HEK293T (cell line): Measurements from ENCODE around the gene BTG2.
"Not testable (repeated sequence)": the region's sequence is repeated elsewhere in the genome, so short reads cannot be mapped to it uniquely, and the experiment has no call there.

Experiments used
- CTCF ChIA-PET: fragments of 350-600 bp; formaldehyde crosslinking; extraction: SDS; loops from one replicate; lab custom pipeline; 2021; ENCODE audit warnings: antibody characterized with exemption, inconsistent platforms; lab: Yijun Ruan, JAX
- POLR2A ChIA-PET: fragments of 350-600 bp; formaldehyde crosslinking; extraction: SDS; loops from one replicate; lab custom pipeline; 2020; ENCODE audit warnings: antibody characterized with exemption, inconsistent platforms; lab: Yijun Ruan, JAX
- DNase-seq: peaks from one replicate; pipeline ENCODE4 v3.0.0; 2012; ENCODE audit warnings: mixed read lengths; ENCODE audit errors: extremely low spot score
- ARNT ChIP-seq: fragments of 450-650 bp; IDR thresholded peaks from 2 replicates; pipeline ENCODE4 v1.6.1; 2017; ENCODE audit warnings: mild to moderate bottlenecking
- BHLHE40 ChIP-seq: fragments of 450-650 bp; IDR thresholded peaks from 2 replicates; pipeline ENCODE4 v1.6.1; 2016; ENCODE audit warnings: mild to moderate bottlenecking, moderate library complexity, borderline replicate concordance
- CTBP1 ChIP-seq: fragments of 450-650 bp; IDR thresholded peaks from 2 replicates; pipeline ENCODE4 v1.6.1; 2016; ENCODE audit warnings: borderline replicate concordance
- ELF4 ChIP-seq: fragments of 450-650 bp; IDR thresholded peaks from 2 replicates; pipeline ENCODE4 v1.6.1; 2017; ENCODE audit warnings: antibody characterized with exemption
- FOXA1 ChIP-seq: fragments of 450-650 bp; IDR thresholded peaks from 2 replicates; pipeline ENCODE4 v1.6.1; 2016; ENCODE audit warnings: mild to moderate bottlenecking
- FOXK2 ChIP-seq: fragments of 450-650 bp; IDR thresholded peaks from 2 replicates; pipeline ENCODE4 v1.6.1; 2016; ENCODE audit warnings: mild to moderate bottlenecking
- FOXM1 ChIP-seq: fragments of 450-650 bp; IDR thresholded peaks from 2 replicates; pipeline ENCODE4 v1.6.1; 2017; ENCODE audit warnings: mild to moderate bottlenecking, borderline replicate concordance
- HDGF ChIP-seq: fragments of 450-650 bp; IDR thresholded peaks from 2 replicates; pipeline ENCODE4 v1.6.1; 2017; ENCODE audit warnings: antibody characterized with exemption, borderline replicate concordance
- L3MBTL2 ChIP-seq: fragments of 450-650 bp; conservative IDR thresholded peaks from 2 replicates; pipeline ENCODE4 v1.6.1; 2016; ENCODE audit warnings: mild to moderate bottlenecking
- LEF1 ChIP-seq: fragments of 450-650 bp; IDR thresholded peaks from 2 replicates; pipeline ENCODE4 v1.6.1; 2017; ENCODE audit warnings: mild to moderate bottlenecking, borderline replicate concordance
- NFRKB ChIP-seq: fragments of 450-650 bp; IDR thresholded peaks from 2 replicates; pipeline ENCODE4 v1.6.1; 2016; ENCODE audit warnings: mild to moderate bottlenecking, moderate library complexity
- PKNOX1 ChIP-seq: fragments of 450-650 bp; IDR thresholded peaks from 2 replicates; pipeline ENCODE4 v1.6.1; 2016
- SP1 ChIP-seq: fragments of 450-650 bp; IDR thresholded peaks from 2 replicates; pipeline ENCODE4 v1.6.1; 2017
- SUZ12 ChIP-seq: fragments of 450-650 bp; IDR thresholded peaks from 2 replicates; pipeline ENCODE4 v1.6.1; 2016; ENCODE audit warnings: mild to moderate bottlenecking
- TARDBP ChIP-seq: fragments of 450-650 bp; IDR thresholded peaks from 2 replicates; pipeline ENCODE4 v1.6.1; 2016
- ZNF384 ChIP-seq: fragments of 450-650 bp; IDR thresholded peaks from 2 replicates; pipeline ENCODE4 v1.6.1; 2016

The BTG2 gene

GRCh38 chr1:203311368-203312301 lies 6.3 kb downstream of the BTG2 start:
- TF ChIP-seq CTBP1 (no peak), FOXM1 (no peak), FOXK2 (no peak), LEF1 (no peak), SUZ12 (no peak), PKNOX1 (no peak), BHLHE40 (no peak), ELF4 (no peak), L3MBTL2 (no peak), SP1 (no peak), FOXA1 (no peak), HDGF (no peak), ARNT (no peak), NFRKB (no peak), TARDBP (no peak)
- POLR2A ChIA-PET, result interaction anchor here (8.4 kb wide), 1 partner anchor 14 kb away, joined by 71 read pairs; no protein-coding TSS in a partner anchor

GRCh38 chr1:203314025-203314759 lies 8.9 kb downstream of the BTG2 start:
- CTCF ChIA-PET, result interaction anchor here (3.7 kb wide), 1 partner anchor 8 kb away, joined by 17 read pairs; no protein-coding TSS in a partner anchor
- POLR2A ChIA-PET, DNase-seq: not testable (repeated sequence)

More at GRCh38 chr1:203311368-203312301, 6.3 kb downstream of the BTG2 start:
- CTCF ChIA-PET, result interaction anchor here (0.6 to 0.7 kb wide), 2 partner anchors 39 to 44 kb away, joined by 3 to 4 read pairs; no protein-coding TSS in a partner anchor
- DNase-seq, result no peak

- ChIA-PET CTCF (interaction anchor here (0.9 to 3.7 kb wide), 4 partner anchors 9 to 44 kb away, joined by 3 to 17 read pairs (median 4); no protein-coding TSS in a partner anchor), POLR2A (interaction anchor here (0.9 to 2.7 kb wide), 5 partner anchors 8 to 28 kb away, joined by 3 to 28 read pairs (median 4); partner anchors contain the start of gene BTG2)
- no peak for DNase-seq
- TF ChIP-seq CTBP1 (no peak), ARNT (no peak), LEF1 (no peak), NFRKB (no peak), FOXA1 (no peak), SUZ12 (no peak), ZNF384 (no peak), PKNOX1 (no peak), SP1 (no peak), L3MBTL2 (no peak)
Measured at GRCh38 chr1:203316626-203317093, 11.3 kb downstream of the BTG2 start.

- ChIA-PET POLR2A (interaction anchor here (1.8 to 2.7 kb wide), 2 partner anchors 8 to 11 kb away, joined by 4 to 28 read pairs; partner anchors contain the start of gene BTG2), CTCF (interaction anchor here (0.6 to 3.7 kb wide), 4 partner anchors 11 to 45 kb away, joined by 3 to 17 read pairs (median 3); no protein-coding TSS in a partner anchor)
- TF ChIP-seq TARDBP (no peak), FOXK2 (no peak), ARNT (no peak), L3MBTL2 (no peak), HDGF (no peak), BHLHE40 (no peak)
- no peak for DNase-seq
Measured at GRCh38 chr1:203317429-203318228, 12.3 kb downstream of the BTG2 start.

GRCh38 chr1:203318229-203318517 lies 12.9 kb downstream of the BTG2 start:
- no peak for DNase-seq
- no peak for TF ChIP-seq L3MBTL2
- TF ChIP-seq SP1, result no peak
- TF ChIP-seq LEF1, result no peak
- TF ChIP-seq ELF4, result no peak
- no peak for TF ChIP-seq SUZ12
- TF ChIP-seq FOXM1, result no peak
- TF ChIP-seq ARNT, result no peak
- TF ChIP-seq FOXK2, result no peak
- TF ChIP-seq BHLHE40, result no peak
- TF ChIP-seq HDGF, result no peak
- no peak for TF ChIP-seq CTBP1
- TF ChIP-seq PKNOX1, result no peak
- no peak for TF ChIP-seq FOXA1
- TF ChIP-seq ZNF384, result no peak
- ChIA-PET CTCF (interaction anchor here (0.6 to 0.7 kb wide), 2 partner anchors 21 to 45 kb away, joined by 3 read pairs; no protein-coding TSS in a partner anchor), POLR2A (interaction anchor here (1.8 to 2.7 kb wide), 2 partner anchors 9 to 12 kb away, joined by 4 to 28 read pairs; partner anchors contain the start of gene BTG2)
